Inferior parietal cortex (tissue), 1 donor: ENCODE data around the gene KCNIP1.

Source experiments
- DNase-seq: peaks from one replicate; pipeline ENCODE4 v3.0.0-alpha.2; 2016; ENCODE audit errors: extremely low spot score

KCNIP1 gene

DNA sequence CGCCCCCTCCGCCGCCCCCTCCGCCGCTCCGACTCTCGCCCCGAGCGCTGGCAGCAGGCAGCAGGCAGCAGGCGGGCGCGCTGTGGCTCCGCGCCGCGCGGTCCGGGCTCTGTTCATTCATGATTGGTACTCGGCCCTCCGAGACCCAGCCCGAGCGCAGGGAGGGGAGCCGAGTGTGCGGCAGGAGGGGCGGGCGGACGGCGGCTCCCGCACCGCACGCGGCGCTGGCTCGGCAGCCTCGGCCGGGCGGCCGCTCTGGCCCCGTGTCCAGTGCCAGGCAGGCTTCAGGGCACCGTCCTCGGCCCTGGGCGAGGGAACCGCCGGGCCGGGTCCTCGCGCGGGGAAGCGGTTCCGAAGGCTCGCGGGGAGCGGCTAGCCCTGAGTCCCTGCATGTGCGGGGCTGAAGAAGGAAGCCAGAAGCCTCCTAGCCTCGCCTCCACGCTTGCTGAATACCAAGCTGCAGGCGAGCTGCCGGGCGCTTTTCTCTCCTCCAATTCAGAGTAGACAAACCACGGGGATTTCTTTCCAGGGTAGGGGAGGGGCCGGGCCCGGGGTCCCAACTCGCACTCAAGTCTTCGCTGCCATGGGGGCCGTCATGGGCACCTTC is at the start of gene KCNIP1:
TSS of gene KCNIP1 (plus strand) at position 31 of the 607 bp plus-strand sequence.
- DNase-seq = no peak

DNA sequence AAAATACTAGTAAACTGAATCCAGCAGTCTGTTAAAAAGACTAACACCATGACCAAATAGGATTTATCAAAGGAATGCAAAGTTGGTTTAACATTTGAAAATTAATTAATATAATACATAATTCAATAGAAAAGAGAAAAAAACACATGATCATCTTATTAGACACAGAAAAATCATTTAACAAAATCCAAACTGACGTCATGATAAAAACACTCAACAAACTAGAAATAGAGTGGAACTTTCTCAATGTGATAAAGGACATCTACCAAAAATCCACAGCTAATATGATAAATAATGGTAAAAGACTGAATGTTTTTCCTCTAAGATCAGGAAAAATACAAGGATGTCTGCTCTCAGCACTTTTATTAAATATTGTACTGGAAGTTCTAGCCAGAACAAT is 40.4 kb upstream of the KCNIP1 start:
- DNase-seq = no peak

DNA sequence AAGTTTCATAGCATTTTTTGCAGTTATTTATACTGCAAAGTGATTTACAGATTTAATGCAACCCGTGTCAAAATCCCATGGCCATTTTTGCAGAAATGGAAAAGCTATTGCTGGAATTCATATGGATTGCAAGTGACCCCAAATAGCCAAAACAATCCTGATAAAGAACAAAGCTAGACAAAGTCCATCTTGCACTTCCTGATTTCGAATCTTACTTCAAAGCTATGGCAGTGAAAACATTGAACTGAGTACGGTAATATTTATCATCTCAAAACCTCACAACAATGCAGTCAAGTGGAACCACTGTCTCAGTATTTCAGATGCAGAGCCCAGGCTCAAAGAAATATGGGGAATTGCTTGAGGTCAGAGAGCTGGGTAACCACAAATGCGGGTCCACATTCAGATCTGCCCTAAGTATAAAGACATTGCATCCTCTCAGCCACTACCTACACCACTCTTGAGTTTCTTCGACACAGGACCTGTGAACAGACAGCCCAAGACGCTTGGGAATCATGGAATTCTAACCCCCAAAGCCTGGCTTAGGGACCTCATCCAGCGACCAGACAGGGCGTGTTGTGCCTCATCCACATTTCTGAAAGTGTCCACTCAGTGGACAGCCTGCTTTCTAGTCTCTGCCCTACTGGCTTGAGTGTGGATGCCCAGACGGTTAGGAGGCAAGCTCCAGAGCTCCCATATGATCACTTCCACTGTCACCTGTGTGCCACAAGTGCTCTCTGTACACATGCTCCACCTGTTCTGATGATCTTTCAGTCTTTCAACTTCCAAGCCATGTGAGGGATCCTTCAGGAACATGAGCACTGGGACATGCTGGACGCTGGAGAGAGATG is 39.3 kb upstream of the KCNIP1 start:
- no peak for DNase-seq

DNA sequence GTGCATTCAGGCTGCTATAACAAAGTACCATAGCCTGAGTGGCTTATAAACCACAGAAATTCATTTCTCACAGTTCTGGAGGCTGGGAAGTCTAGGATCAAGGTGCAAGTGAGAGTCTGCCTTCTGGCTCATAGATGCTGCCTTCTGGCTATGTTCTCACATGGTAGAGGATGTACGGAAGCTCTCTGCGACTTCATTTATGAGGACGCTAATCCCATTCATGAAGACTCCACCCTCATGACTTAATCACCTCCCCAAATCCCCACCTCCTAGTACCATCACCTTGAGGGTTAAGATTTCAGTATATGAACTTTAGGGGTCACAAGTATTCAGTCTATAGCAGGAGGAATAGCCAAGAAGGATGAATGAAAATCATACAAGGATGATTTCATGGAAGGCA is 37.3 kb upstream of the KCNIP1 start:
- no peak for DNase-seq

DNA sequence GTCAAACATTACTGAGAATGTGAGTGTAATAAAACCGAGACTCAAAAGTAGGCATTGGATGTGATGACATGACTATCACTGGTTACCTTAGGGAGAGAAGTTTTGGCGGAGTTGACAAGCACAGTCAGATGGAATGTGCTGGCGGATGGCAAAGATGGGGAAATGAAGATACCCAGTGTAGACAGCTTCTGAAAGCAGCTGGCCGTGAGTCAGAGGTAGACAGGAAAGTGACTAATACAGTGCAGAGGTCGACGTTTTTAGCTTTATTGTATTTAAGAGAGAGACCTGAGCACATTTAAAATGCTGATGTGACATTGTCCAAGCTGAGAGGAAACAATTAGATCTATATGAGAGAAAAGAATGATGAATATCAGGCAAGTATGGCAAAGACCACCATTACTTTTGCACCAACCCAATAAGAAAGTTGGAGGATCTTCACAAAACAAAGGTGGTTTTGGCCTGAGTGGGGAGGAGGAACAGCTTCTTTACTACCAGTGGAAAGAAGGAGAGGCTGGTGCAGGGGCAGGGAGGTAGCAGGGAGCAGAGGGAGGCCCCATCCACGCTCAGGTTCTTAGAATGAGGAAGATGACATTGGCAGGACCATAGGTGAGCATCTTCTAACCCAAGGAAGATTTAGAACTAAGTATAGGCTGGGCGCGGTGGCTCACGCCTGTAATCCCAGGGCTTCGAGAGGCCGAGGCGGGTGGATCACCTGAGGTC is 36.7 kb upstream of the KCNIP1 start:
- no peak for DNase-seq

GRCh38 chr5:170468633-170469285 is 35.1 kb upstream of the KCNIP1 start:
- DNase-seq = no peak

DNA sequence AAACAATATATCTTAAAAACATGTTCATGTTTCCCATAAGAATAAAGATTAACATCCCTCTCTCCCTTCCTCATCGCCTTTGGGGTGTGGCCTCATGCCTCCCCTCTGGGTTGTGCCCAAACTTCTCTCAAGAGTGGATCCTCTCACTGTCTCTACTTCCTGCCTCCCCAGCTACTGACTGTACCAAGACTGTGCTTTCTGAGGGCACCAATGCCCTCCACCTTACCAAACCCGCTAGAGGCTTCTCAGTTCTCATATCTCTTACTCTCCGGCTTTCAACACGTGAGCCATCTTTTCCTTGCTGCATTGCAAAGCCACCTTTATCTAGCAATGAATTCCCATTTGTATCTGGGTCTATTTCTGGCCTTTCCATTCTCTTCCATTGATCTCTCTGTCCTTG is 34.4 kb upstream of the KCNIP1 start:
- DNase-seq = no peak

GRCh38 chr5:170470275-170470674 is 33.5 kb upstream of the KCNIP1 start:
- no peak for DNase-seq

DNA sequence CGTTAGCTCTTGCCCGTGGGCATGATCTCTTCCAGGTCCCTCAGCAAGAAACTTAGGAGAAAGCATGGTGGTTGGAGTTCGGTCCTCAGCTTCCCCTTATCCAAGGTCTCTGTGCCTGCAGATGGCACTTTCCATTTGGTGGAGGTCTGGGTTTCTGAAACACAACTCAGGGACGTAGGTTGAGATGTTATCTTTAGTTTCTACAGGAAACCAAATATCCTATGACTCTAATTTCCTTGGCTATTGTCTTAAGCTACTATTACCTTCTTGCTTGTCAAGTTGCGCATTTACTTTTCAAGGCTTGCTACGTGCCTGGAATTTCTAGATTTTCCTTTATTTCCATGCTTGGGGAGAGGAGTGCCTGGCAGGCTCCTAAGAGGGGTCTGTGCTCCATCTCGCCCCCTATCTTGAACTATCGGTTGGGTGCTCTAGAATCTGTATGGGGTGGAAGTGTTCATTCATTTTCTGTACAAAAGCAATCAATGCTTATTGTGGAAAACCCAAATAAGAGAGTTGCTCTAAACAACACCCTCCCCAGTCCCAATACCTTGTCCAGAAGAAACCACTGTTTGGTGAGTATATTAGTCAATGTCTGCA is 32.9 kb upstream of the KCNIP1 start:
- DNase-seq = no peak

DNA sequence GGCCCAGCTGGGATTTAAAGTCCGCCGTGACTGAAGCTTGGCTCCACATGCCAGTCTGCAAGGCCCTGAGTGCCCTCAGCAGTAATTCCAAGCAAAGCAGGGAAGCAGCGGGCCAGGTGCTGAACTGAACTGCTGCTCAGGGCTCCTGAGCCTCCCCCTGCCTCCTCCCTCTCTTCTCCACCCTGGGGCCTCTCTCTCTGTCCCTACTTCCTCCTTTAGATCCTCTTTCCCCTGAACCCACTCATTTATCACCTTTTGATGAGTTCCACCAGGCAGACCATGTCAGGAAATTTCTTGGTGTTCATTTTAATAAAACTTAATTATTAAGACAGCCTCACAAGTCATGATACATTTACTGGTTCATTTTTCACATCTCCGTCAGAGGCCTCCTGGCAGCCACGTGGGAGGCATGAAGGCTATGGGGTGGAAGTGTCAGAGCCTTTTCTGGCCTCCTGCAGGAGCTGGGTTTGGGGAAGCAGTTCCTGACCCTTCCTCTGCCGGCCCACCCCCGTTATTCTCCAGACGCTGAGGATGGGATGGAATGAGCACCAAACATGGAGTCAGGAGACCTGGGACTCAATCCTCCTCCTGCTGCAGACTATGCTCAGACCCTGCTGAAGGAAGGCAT is 32.2 kb upstream of the KCNIP1 start:
- no peak for DNase-seq

DNA sequence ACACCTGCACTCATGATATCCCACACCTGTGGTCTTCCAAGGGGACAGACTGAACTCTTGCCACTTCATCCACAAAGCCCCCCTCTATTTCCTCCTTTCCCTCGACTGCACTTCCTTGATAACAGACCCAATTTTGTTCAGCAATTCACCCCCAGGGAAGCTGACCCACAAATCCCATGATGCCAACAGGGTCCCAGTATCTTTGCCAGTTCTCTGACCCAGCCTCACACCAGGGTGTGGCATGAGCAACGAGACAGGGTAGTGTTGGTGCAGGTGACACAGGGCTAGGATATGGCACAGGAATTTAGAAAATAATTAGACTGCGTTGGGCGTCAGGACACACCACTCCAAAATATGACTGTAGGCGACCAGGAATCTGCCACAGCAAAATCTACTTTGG is 30.2 kb upstream of the KCNIP1 start:
- DNase-seq = no peak

DNA sequence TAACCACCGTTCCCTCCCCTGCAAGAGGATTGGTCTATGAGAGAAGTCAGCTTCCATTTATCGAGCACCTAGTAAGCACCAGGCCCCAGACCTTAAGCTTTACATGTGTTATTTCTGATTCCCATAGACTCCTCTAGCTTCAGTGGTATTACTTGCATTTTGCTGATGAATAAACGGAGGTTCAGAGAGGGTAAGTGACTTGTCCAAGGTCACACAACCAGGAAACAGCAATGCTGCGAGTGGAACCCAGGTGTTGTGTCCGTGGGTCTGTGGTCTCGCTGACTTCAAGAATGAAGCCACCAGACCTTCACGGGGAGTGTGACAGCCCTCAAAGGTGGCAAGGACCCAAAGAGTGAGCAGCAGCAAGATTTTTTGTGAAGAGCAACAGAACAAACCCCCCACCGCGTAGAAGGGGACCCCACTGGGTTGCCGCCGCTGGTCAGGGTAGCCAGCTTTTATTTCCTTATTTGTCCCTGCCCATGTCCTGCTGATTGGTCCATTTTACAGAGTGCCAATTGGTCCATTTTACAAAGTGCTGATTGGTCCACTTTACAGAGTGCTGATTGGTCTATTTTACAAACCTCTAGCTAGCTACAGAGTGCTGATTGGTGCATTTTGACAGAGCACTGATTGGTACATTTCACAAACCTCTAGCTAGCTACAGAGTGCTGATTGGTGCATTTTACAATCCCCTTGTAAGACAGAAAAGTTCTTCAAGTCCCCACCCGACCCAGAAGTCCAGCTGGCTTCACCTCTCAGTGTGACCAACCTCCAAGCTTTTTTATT is 29.1 kb upstream of the KCNIP1 start:
- no peak for DNase-seq

DNA sequence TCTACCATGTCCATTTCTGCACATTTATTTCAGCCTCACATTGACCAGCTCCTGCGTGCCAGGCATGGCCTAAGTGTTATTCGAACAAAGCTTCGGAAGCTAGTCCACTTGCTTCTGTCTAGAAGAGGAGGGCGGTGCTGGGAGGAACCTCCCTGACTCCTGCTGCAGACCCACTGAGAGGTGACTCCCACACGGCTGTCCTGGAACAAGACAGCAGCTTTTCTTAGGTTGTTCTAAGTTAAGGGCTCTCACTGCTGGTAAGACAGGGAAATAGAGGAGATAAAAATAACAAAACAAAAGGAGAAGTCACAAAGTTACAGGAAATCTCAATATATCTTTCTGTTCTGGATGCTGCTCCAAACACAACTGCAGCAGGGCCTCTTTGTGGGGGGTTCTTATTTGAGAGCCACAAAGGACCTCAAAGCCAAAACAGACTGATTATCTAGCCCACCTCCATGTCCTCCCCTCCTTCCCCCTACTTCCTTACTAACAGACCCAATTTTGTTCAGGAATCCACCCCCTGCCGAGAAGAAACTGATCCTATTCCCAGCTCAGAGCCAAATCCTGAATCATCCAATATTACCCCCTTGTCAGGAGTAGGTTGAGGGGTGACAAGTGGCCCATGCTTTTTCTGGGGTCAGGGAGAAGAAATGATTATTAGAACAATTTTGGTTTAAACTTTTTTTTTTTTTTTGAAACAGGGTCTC is 28.4 kb upstream of the KCNIP1 start:
- no peak for DNase-seq

DNA sequence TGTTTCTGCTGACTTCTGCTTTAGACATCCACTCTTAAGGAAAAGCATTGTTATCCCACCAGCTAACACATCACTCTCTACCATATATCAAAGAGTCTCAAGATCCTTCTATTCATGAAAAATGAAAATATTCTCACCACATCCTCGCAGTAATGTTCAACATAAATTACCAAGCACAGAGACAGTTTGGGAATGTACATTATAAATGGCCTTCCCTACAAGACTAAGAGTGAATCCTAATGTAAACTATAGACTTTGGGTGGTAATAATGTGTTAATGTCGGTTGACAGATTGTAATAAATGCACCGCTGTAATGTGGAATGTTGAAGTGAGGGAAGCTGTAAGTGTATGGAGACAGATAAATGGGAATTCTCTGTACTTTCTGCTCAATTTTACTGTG is 27.1 kb upstream of the KCNIP1 start:
- no peak for DNase-seq

DNA sequence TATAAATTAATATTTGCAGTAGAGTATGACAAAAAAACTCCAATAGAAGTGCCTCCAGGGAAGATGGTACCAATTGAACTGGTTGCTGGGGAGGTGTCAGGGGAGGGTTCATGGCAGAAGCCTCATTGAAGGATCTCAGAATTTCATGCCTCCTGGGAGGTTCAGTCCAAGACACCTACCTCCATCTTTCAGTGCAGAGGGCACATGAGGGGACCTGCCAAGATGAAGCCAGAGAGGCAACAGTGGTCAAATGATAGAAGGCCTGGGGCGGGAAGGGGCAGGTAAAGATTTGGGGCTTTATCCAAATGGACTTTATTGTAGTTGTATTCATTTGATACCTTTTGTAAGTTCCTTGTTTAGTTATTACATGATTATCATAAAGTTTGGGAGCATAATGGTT is 25.9 kb upstream of the KCNIP1 start:
- no peak for DNase-seq

- DNase-seq = no peak
Observed at GRCh38 chr5:170478306-170478705, 25.5 kb upstream of the KCNIP1 start.

- no peak for DNase-seq
Observed at GRCh38 chr5:170479484-170479883, 24.3 kb upstream of the KCNIP1 start.

DNA sequence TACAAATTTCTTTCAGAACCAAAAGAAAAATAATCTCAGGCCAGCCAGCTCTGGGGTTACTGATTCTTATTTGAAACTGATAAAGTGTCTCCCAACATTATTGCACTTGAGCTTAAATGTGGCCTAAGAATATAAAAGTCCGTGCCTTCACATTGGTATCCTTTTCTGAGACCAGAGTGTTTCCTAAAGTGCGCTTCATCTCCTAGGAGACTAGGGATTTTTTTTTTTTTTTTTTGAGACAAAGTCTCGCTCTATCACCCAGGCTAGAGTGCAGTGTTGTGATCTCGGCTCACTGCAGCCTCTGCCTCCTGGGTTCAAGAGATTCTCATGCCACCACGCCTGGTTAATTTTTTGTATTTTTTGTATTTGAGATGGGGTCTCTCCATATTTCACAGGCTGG is 23.6 kb upstream of the KCNIP1 start:
- no peak for DNase-seq

DNA sequence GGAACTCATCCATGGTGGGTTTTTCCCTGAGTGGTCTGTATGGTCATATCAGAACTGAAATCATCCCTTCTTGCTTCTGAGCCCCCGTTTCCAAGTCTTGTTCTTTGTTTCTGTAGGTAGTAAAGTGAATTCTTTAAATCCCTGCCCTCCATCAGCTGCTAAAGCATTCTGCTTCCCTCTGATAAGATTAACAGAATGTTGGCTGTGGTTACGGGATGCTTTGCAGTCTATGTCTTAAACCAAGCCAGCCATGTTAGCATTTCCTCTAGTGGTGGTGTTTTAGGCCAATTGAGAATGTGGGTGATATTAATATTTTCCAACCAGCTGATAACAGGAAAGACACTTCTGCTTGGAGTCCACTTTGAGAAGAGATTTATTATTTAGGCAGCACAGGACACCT is 22.0 kb upstream of the KCNIP1 start:
- no peak for DNase-seq

DNA sequence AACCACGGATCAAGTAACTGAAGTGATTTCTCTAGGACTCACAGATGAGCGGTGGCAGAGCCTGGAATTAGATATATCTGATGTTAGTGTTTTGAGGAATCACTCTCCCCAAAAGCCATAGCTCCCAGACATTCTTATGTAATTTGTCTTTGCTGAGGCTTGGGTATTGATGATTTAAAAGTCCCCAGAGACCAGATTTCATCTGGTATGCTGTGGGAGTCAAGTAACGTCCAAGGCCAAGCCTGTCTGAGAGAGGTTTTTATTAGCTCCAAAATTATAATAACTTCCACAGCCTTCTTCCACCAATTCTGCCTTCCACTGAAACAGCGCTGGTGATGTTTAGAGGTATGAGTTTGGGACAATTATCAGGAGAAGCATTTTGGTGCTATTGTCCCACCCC is 21.3 kb upstream of the KCNIP1 start:
- no peak for DNase-seq
